Measurements from ENCODE around the gene NAA25.
"Not testable (repeated sequence)": the region's sequence is repeated elsewhere in the genome, so short reads cannot be mapped to it uniquely, and the experiment has no call there.

Gene NAA25

GRCh38 chr12:112036614-112037013 lies 72.0 kb downstream of the NAA25 start:
- DNase-seq, result not testable (repeated sequence)

GRCh38 chr12:112035219-112035785 lies 73.3 kb downstream of the NAA25 start:
- DNase-seq, result no peak

- no peak for DNase-seq
Measured at GRCh38 chr12:112032292-112032691, 76.3 kb downstream of the NAA25 start.

GRCh38 chr12:112031472-112031871 lies 77.1 kb downstream of the NAA25 start:
- no peak for DNase-seq

- no peak for DNase-seq
Measured at GRCh38 chr12:112029301-112029700, 79.3 kb downstream of the NAA25 start.

GRCh38 chr12:112025808-112026375 lies 82.7 kb downstream of the NAA25 start:
- DNase-seq, result no peak

GRCh38 chr12:112023759-112024396 lies 84.7 kb downstream of the NAA25 start:
- DNase-seq, result no peak

- no peak for DNase-seq
Measured at GRCh38 chr12:112022241-112023016, 86.2 kb downstream of the NAA25 start.

GRCh38 chr12:112020947-112021457 lies 87.6 kb downstream of the NAA25 start:
- no peak for DNase-seq

GRCh38 chr12:112018571-112019237 lies 89.9 kb downstream of the NAA25 start:
- DNase-seq, result no peak

- no peak for DNase-seq
Measured at GRCh38 chr12:112017041-112017440, 91.5 kb downstream of the NAA25 start.

- DNase-seq, result no peak
Measured at GRCh38 chr12:112015938-112016337, 92.6 kb downstream of the NAA25 start.

GRCh38 chr12:112013601-112014402 lies 94.8 kb downstream of the NAA25 start:
- peak; percentile 16 for DNase-seq

GRCh38 chr12:112012775-112013600 lies 95.6 kb downstream of the NAA25 start, which contains the start of the genes ERP29 and TMEM116:
Gene ERP29 (plus strand): TSS chr12:112013426. CDS start chr12:112013466, 40 bp downstream.
Gene TMEM116 (minus strand): TSS chr12:112013165. CDS start chr12:112005270, 7,895 bp downstream.
- DNase-seq, result peak; percentile 83

- DNase-seq, result no peak
Measured at GRCh38 chr12:112011685-112012084, 96.9 kb downstream of the NAA25 start.

GRCh38 chr12:112010415-112011344 lies 97.9 kb downstream of the NAA25 start:
- no peak for DNase-seq

- DNase-seq, result not testable (repeated sequence)
Measured at GRCh38 chr12:112009596-112009995, 99.0 kb downstream of the NAA25 start.

GRCh38 chr12:112008918-112009317 lies 99.7 kb downstream of the NAA25 start:
- DNase-seq, result no peak

- no peak for DNase-seq
Measured at GRCh38 chr12:112007945-112008344, 100.6 kb downstream of the NAA25 start.

Measured in DMS 273 treated with DMSO at 0.1 percent for 48 hours (cell line).